ENCODE results near the gene FCER2. TPM values are rescaled to one million over a fixed set of nuclear protein-coding genes. Genes with fewer than 3 reads are reported as not detected.

Gene FCER2
- total RNA-seq, 1 donor from 2014 or later: not detected

DNA sequence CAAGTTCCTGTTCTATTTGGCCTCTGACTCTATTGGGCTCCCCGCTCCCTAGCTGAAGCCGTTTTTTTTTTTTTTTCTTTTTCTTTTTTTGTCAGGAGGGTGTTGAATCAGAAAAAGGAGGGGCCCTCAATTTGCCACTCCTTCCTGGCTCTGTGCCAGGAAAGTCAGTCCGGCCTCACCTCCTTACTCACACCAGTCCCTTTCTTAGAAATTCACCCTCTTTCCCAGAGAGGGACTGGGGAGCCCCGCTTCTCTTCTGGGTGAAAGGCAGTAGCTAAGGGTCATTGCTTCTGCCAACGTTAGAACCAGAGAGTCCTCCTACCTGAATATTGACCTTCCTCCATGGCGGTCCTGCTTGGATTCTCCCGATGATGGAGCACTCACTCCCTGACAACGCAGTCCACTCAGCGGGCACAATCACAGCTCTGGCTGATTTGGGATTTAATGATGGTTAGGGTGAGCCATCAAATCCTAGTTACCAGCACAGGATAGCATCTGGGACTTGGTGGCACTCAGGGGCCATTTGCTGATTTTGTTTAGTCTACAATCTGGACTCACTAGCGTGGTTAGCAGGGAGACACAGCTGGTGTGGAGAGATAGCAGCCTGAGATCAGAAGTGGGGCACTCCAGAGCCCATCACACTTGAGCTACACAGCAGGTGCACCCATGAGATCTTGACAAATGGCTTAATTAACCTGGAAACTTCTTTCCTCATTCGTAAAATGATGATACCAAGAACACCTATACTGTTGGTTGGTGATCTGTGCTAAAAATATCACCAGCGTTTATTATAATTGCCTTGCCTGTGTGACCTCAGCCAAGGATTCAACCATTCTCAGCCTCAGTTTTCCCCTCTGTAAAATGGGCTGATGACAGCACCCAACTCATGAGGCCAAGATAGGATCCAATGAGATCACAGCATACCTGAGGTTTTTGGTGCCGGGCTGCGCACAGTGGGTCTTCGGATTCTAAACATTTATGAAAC is 2.2 kb downstream of the FCER2 start:
- DNase-seq: no peak

DNA sequence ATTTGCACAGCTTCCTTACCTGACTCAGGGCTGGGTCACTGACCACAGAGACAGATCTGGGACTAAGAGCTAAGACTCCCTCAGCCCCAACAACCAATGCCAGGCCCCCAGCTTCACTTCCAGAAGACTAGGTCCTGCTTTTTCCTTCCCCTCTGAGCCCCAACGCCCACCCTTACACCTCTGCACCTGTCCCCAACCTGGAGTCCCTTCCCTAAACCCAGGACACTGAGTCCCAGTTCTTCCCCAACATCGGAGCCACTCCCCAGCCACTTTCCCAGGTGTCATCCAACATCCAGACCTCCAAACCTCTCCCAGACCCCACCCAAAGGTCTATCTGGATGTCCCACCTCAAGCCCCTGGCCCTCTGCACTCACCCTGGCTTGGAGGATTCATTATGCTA is 2.9 kb downstream of the FCER2 start:
- no peak for DNase-seq

DNA sequence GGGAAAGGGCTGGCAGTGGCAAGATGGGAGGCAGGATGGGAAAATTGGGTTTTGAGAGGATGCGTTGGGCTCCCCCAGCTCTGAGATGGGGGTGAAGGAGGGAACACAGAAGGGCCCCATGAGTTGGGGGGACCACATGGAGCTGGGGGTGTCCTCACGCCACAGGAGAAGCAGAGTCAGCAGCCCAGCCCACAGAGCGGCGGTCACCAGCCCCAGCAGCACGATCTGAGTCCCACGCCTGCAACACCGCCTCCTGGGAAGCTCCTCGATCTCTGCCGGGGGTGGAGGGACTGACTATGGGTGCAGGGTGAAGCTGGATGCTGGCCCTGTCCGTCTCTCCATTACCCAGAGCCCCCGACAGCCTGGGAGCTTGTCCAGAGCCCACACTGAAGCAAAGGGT is 3.3 kb downstream of the FCER2 start:
- no peak for DNase-seq

DNA sequence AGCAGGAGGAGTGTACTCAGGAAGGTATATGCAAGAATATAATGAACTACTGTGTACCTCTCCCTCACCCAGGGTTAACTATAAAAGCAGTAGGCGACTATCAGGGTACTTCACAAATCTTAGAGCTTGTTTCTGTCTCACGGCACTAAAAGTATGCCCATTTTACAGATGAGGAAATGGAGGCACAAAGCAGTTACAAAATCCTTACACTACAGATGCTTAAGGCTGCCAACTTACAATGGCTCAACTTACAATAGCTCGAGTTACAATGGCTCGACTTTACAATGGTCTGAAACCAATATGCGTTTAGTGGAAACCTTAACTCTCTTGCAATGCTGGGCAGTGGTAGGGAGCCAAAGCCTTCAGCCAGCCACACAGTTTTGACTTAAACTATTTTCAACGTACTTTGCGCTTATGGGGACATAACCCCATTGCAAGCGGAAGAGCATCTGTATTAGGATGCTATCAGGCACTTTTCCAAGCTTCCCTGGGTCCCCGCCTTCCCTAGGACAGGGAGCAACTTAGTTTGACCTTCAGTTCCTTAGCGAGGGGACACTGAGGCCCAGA is 4.1 kb downstream of the FCER2 start:
- no peak for DNase-seq

DNA sequence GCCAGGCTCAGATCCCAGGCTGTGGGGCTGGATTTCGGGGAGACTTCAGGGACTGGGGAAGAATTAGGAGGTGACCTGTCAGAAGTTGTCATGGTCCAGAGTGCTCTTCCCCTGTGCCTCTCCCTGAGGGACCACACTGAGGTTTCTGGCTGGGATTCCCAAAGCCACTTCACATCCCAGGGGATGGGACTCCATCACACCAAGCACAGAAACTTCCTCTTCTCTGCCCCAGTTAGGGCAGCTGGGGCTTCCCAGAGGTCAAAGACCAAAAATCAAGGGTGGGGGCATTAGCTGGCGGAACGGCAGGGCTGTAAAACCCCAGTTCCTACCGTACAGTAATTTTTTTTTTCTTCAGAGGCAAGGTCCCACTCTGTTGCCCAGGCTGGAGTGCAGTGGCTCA is 7.4 kb downstream of the FCER2 start:
- DNase-seq: no peak

DNA sequence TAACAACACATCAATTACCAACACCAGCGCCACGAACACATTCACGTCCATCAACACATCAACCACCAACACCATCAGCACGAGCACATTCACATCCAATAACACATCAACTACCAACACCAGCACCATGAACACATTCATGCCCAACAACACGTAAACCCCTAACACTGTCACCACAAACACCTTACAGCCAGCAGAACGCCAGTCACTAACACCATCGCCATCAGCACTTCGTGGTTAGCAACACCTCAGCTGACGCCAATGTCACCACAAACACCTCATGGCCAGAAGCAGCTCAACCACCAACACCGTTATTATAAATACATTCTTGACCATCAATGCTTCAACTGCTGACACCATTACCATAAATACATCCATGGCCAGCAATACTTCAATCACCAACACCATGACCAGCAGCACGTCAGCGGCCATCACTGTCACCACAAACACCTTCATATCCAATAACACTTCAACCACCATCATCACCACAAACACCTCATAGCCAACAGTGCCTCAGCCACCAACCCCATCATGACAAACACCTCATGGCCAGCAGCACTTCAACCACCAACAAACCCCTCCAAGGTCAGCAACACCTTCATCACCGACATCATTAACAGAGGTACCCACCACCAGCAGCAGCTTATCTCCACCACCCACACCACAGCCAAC is 9.4 kb downstream of the FCER2 start:
- DNase-seq: no peak

DNA sequence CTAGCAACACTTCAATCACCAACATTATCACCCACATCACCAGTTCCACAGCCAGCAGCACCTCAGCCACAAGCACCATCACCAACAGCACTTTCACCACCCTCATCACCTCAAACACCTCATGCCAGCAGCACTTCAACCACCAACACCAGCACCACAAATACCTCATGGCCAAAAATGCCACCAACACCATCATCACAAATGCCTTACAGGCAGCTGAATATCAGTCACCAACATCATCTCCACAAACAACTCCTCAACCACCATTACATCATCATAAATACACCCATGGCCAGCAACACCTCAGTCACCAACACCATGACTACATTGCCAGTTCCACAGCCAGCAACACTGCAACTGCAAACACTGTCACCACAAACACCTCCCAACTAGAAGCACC is 10.4 kb downstream of the FCER2 start:
- no peak for DNase-seq

DNA sequence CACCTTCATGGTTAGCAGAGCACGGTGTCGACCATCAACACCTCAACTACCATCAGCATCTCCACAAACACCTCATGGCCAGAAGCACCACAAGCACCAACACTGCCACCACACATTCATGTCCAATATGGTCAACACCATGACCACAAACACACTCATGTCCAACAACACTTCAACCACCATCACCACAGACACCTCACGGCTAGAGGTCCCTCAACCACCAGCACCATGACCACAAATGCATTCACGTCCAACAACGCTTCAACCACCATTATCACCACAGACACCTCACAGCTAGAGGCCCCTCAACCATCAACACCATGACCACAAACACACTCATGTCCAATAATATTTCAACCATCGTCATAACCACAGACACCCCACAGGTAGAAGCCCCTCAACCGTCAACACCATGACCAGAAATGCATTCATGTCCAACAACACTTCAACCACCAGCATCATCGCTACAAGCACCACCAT is 11.1 kb downstream of the FCER2 start:
- no peak for DNase-seq

DNA sequence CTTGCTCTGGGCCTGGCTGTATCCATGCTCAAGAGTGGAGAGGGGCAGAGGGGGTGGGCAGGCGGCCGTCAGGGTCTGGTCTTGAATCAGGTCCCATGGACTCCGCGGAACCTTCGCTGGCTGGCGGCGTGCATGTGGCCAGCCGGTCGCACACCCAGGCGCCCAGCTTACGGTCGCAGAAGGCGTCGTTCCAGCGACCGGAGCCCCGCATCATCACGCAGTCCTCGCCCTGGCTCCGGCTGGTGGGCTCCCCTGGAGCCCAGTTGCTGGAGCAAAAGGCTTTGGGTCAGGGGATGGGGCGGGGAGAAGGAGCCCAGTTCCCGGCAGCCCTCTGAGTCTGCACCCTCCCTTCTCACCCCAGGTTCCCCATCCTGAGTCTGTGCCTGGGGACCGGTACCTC is 12.8 kb downstream of the FCER2 start:
- no peak for DNase-seq

DNA sequence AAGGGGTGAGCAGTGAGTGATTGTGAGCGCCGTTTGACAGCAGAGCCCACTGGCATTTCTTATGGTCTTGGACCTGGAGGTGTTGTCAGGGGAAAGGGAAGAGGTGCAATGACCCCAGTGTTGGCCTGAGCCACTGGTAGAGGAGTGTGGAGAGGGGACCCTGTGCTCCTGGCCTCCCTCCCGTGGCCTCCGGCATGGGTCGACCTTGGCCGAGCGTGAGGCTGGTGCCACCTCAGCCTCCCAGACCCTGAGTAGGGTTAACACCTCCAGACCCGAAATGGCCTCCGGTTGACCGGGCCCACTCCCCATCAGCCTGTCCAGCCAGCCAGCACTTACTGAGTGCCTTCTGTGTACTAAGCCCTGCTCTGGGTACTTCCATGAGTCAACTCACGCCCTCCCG is 14.8 kb downstream of the FCER2 start:
- no peak for DNase-seq

DNA sequence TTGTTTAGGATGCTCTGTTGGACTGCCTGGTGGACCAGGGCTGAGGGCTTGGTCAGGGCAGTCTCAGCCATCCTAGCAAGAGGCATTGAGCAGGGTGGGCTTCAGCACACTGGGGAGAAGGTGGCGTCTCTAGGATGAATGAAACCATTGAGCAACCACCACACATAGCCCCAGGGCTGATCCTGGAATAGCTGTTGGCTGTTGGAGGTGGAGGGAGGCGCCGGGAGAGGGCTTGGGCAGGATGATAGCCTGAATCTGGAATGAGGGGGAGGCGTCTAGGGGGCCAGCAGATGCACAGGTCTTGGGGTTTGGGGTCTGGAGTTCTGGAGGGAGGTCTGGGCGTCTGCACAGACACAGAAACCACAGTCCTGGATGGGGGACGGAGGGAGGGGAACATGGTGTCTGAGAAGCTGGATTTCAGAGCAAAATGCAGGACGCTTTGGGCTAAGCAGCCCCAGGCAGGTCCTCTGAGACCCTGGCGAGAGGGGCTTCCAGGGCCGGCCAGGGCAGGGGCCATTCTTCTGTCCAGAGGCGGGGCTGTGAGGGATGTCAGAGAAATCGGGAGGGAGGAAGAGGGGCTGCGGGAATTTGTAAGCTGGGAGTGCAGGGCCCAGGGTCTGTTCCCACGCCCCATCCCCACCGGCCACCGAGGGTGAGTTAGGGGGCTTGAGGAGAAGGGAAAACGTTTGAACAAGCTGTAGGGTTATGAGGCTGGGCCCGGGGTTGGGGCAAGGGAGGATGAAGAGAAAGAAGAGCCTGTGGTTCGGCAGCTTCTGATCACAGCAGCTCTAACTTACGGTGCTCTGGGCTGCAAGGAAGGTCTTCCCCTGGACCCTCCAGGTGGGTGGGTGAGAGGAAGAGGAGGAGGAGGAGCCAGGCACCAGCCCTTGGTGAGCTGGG is 16.1 kb downstream of the FCER2 start:
- DNase-seq: no peak

DNA sequence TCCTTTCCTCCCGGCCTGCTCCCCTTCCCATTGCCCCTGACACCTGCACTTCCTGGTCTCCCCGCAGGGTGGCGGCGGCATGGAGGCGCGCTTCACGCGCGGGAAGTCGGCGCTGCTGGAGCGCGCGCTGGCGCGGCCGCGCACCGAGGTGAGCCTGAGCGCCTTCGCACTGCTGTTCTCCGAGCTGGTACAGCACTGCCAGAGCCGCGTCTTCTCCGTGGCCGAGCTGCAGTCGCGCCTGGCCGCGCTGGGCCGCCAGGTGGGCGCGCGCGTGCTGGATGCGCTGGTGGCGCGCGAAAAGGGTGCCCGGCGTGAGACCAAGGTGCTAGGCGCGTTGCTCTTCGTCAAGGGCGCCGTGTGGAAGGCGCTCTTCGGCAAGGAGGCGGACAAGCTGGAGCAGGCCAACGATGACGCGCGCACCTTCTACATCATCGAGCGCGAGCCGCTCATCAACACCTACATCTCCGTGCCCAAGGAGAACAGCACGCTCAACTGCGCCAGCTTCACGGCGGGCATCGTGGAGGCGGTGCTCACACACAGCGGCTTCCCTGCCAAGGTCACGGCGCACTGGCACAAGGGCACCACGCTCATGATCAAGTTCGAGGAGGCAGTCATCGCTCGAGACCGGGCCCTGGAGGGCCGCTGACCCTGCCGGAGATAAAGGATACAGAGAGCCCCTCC is 19.6 kb downstream of the FCER2 start:
- DNase-seq: peak; percentile 49

DNA sequence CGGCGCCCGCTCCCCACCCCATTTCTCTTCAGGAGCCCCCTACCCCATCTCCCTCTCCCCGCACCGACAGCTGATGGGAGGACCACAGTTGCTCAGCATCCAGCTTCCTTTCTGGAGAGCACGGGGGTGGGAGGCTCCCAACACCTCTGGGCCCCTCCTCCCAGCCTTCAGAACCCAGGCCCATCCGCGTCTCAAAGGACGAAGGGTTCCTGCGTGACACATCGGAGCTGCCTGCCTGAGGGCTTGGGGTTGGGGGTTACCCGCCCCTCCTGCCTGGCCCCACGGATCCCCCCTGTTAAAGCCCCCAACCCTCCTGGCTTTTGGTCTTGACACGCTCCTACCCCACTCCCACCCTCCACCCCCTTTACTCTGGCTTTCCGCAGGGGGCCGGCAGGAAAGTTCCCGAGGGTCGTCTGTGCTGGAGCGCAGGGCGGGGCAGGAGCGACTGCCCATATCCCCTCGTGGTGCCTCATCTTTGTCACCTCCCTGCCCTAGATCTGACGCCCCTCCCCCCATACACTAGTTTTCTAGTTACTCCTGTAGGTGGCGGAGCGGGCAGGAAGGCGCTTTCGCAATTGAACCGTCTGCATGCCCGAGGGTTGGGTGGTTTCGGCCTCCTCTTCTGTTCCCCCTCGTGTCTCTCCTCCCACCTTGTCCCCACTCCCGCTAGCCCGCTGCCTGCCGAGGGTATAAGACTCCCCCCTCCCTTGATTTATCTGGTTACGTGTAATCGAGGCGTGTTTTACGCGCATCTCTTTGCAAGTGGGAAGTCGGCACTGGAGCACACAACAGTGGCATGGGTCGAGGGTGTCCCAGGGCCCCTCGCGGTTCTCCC is 20.4 kb downstream of the FCER2 start:
- peak; percentile 68 for DNase-seq

DNA sequence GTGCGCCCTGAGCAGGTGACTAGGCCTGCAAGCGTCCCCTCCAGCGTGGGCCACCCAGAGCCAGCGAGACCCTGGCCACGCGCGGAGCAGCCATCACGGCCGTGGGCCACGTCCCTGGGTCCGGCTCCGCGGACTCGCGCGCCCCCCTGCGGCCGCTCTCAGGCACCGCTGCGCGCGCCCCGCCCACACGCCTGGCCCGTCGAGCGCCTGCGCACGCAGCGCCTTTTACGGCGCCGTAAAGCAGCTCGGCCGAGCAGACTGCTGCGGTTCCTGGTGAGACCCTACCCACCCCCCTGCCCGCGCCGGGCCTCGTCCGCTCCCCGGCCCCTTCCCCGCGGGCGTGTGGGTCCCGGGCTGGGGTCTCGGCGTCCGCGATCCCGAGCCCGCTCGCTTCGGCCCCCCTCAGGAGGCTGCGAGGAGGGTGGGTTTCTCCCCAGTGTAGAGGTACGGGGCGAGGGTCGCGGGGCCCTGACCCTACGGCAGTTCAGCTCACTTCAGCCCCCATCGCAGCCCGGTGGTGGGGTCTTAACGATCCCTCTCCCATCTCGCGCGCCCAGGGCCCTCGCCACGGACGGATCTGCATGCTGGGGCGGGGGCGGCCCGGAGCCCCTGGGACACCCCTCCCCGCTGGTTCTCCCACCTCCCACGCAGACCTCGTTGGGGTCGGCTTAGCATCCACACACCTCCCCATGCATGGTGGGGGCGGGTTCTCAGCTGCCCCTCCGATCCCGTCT is 21.2 kb downstream of the FCER2 start, which contains the start of gene TRAPPC5:
TSS of gene TRAPPC5 (plus strand) at position 228 of the 734 bp plus-strand sequence. CDS start 1,421 bp downstream, outside the sequence.
- peak; percentile 79 for DNase-seq

DNA sequence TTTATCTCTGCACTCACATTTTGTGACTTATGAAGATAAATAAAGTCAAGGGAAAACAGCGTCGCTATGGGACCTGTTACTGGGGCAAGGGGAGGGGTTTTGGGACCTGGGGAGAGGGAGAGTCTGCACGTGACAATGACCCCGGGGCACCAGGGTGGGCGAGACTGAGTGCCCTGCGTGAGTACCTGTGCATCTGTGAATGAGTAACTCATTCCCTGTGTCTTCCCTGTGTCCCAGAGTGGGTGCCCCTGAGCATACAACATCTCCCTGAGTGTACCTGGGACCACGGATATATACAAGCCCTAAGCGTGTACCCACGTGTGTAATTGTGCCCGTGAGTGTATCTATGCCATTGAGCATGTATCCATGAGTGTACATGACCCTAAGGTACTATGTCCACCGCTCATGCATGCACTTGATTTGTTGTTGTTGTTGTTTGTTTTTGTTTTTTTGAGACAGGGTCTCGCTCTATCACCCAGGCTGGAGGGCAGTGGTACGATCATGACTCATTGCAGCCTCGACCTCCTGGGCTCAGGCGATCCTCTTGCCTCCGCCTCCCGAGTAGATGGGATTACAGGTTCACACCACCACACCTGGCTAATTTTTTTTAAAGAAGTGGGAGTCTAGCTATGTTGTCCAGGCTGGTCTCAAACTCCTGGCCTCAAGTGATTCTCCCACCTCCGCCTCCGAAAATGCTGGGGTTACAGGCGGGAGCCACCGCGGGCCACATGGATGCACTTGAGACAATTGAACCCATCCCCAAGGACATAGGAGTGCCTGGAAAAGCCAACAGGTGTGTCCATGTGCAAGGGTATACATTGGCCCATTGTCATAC is 21.9 kb downstream of the FCER2 start:
- DNase-seq: no peak

DNA sequence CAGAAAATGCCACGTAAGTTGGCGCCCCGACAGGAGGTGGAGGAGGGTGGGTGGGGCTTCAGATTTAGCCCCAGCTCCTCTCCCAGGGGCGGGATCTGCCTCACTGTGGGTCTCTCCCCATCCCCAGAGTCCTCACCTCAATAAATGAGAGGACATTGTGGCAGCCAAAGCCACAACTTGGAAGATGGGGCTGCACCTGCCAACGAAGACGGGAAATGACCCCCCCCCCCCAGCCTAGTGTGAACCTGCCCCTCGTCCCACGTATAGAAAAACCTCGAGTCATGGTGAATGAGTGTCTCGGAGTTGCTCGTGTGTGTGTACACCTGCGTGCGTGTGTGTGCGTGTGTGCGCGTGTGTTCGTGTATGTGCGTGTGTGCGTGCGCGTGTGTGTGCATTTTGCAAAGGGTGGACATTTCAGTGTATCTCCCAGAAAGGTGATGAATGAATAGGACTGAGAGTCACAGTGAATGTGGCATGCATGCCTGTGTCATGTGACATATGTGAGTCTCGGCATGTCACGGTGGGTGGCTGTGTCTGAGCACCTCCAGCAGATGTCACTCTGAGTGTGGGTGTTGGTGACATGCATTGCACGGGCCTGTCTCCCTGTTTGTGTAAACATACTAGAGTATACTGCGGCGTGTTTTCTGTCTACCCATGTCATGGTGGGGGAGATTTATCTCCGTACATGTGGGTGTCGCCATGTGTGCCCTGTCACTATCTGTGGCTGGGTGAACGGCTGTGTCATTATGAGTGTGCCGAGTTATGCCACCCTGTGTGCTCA is 22.8 kb downstream of the FCER2 start:
- DNase-seq: no peak

DNA sequence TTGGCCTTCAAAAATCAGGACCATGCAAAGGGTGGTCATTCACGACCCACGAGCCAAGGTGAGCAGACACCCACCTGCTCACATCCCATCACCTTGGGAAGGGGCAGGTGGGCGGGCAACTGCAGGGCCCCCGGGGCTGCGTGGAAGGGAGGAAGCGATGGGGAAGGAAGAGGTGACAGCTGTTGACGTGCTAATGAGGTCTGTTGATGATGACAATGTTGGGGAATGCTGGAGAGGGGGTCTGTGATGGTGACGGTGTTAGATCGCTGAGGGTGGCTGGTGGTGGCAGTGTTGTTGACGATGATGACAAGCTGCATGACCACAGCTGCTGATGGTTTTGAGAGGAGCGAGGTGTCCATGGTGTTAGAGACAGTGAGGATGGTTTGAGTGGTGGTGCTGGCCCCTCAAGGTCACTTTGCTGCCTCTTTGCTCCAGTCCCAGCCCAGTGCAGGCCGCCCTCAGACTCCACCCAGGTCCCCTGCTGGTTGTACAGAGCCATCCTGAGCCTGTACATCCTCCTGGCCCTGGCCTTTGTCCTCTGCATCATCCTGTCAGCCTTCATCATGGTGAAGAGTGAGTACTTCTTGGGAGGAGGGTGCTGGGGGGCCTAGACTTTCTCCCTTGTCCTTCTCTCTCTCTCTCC is 24.1 kb downstream of the FCER2 start:
- no peak for DNase-seq
